Loucy (cell line): ENCODE measurements around the gene SNX19.

Experiments used
- CTCF ChIP-seq: fragments of 200-600 bp; sonication (generic); conservative IDR thresholded peaks from 2 replicates; pipeline ENCODE4 v1.5.1; 2014; ENCODE audit warnings: mild to moderate bottlenecking, antibody characterized with exemption, low read length
- EZH2phosphoT487 ChIP-seq: fragments of 200-600 bp; IDR thresholded peaks from 2 replicates; pipeline ENCODE4 v1.6.1; 2018; ENCODE audit warnings: antibody characterized with exemption, mild to moderate bottlenecking, moderate library complexity, borderline replicate concordance

GRCh38 chr11:130881475-130882137 is 34.7 kb downstream of the SNX19 start:
- TF ChIP-seq CTCF: no peak
- TF ChIP-seq EZH2phosphoT487: no peak
